Islet precursor cell (in vitro differentiated cells): ENCODE measurements around the gene VN1R2.
A peak's percentile ranks its signal among the peaks of the same experiment; 100 is the strongest.
"Not testable (repeated sequence)": the region's sequence is repeated elsewhere in the genome, so short reads cannot be mapped to it uniquely, and the experiment has no call there.

Source experiments
- DNase-seq: peaks from one replicate; pipeline ENCODE4 v3.0.0-alpha.2; 2018

Gene VN1R2, protein sequence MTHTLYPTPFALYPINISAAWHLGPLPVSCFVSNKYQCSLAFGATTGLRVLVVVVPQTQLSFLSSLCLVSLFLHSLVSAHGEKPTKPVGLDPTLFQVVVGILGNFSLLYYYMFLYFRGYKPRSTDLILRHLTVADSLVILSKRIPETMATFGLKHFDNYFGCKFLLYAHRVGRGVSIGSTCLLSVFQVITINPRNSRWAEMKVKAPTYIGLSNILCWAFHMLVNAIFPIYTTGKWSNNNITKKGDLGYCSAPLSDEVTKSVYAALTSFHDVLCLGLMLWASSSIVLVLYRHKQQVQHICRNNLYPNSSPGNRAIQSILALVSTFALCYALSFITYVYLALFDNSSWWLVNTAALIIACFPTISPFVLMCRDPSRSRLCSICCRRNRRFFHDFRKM

DNA sequence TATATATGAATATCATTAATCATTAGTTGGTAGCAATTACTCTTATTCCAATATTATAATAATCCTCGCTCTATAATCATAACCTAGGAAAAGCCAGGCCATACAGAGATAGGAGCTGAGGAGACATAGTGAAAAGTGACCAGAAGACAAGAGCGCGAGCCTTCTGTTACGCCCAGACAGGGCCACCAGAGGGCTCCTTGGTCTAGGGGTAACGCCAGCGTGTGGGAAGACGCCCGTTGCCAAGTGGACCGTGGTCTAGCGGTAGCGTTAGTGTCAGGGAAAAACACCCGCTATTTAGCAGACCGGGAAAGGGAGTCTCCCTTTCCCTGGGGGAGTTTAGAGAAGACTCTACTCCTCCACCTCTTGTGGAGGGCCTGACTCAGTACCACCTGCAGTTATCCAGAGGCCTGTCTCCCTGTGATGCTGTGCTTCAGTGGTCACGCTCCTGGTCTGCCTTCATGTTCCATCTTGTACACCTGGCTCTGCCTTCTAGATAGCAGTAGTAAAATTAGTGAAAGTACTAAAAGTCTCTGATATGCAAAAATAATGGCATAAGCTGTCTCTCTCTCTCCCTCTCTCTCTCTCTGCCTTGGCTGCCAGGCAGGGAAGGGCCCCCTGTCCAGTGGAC is at the start of gene VN1R2:
VN1R2 (plus strand) TSS at position 578 of the 628 bp plus-strand sequence. CDS start 84 bp downstream, outside the sequence.
- not testable (repeated sequence) for DNase-seq

DNA sequence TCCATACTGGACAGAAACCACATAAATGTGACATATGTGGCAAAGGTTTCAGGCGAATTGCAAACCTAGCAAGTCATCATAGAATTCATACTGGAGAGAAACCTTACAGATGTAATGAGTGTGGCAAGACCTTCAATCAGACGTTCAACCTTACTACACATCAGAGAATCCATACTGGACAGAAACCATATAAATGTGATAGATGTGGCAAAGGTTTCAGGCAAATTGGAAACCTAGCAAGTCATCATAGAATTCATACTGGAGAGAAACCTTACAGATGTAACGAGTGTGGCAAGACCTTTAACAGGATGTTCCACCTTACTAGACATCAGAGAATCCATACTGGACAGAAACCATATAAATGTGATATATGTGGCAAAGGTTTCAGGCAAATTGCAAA is 46.5 kb upstream of the VN1R2 start:
- DNase-seq = not testable (repeated sequence)

DNA sequence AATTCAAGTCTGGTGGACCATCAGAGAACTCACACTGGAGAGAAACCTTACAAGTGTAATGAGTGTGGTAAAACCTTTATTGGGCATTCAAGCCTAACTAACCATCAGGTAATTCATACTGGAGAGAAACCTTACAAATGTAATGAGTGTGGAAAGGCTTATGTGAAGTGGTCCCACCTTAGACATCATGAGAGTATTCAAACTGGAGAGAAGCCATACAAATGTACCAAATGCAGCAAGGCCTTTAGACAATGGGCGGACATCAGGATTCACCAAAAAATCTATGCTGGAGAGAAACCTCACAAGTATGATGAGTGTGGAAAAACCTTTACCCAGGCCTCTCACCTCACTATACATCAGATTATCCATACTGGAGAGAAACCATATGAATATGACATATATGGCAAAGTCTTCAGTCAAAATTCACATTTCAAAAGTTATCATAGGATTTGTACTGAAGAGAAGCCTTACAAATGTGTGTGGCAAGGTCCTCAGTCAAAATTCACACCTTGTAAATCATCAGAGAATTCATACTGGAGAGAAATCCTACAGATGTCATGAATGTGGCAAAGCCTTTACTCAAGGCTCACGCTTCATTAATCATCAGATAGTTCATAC is 45.3 kb upstream of the VN1R2 start:
- no peak for DNase-seq

DNA sequence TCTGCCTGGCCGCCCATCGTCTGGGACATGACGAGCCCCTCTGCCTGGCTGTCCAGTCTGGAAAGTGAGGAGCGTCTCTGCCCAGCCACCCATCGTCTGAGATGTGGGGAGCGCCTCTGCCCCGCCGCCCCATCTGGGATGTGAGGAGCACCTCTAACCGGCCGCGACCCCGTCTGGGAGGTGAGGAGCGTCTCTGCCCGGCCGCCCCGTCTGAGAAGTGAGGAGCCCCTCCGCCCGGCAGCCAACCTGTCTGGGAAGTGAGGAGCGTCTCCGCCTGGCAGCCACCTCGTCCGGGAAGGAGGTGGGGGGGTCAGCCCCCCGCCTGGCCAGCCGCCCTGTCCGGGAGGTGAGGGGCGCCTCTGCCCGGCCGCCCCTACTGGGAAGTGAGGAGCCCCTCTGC is 35.4 kb upstream of the VN1R2 start:
- DNase-seq = not testable (repeated sequence)

DNA sequence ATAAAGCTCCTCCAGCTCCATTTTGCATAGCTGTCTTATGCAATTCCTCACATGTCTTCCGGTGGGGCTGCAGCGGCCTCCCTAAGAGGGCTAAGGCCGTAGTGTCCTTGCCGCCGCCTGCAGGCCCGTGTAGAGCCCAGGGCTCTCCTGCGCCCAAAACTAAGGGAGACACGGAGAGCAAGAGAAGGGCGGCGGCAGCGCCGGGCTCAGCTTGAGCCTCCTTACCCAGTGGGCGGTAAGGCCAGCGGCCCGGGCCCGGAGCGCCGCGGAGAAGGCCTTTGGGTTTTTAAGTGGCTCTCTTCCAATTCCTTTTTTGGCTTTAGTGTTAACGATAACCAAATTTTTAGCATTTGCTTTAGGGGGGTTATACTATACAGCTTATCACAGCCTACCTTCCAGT is 33.5 kb upstream of the VN1R2 start:
- DNase-seq = no peak

DNA sequence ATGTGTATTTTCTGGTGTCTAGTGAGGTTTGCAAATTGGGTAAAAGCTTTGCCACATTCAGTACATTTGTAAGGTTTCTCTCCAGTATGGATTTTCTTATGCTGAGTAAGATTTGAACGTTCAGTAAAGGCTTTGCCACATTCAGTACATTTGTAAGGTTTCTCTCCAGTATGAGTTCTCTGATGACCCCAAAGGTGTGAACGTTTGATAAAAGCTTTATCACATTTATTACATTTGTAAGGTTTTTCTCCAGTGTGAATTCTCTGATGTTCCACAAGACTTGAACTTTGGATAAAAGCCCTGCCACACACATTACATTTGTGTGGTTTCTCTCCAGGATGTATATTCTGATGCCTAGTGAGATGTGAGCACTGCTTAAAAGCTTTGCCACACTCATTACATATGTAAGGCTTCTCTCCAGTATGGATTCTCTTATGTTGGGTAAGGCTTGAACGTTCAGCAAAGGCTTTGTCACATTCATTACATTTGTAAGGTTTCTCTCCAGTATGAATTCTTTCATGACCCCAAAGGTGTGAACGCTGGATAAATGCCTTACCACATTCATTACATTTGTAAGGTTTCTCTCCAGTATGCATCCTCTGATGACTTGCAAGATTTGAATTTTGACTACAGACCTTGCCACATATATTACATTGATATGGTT is 20.8 kb upstream of the VN1R2 start:
- no peak for DNase-seq

DNA sequence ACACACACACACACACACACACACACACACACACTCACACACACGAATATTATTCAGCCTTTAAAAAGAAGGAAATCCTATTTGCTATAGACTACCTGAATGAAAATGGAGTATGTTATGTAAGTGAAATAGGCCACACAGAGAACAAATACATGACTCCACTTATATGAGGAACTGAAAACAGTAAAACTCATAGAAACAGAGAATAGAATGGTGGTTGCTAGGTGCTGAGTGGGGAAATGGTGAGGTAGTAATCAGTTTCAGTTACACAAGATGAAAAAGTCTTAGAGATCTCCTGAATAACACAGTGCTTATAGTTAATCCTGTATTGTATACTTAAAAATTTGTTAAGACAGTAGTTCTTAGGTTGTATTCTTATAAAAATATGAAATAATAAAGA is 11.6 kb upstream of the VN1R2 start:
- no peak for DNase-seq

DNA sequence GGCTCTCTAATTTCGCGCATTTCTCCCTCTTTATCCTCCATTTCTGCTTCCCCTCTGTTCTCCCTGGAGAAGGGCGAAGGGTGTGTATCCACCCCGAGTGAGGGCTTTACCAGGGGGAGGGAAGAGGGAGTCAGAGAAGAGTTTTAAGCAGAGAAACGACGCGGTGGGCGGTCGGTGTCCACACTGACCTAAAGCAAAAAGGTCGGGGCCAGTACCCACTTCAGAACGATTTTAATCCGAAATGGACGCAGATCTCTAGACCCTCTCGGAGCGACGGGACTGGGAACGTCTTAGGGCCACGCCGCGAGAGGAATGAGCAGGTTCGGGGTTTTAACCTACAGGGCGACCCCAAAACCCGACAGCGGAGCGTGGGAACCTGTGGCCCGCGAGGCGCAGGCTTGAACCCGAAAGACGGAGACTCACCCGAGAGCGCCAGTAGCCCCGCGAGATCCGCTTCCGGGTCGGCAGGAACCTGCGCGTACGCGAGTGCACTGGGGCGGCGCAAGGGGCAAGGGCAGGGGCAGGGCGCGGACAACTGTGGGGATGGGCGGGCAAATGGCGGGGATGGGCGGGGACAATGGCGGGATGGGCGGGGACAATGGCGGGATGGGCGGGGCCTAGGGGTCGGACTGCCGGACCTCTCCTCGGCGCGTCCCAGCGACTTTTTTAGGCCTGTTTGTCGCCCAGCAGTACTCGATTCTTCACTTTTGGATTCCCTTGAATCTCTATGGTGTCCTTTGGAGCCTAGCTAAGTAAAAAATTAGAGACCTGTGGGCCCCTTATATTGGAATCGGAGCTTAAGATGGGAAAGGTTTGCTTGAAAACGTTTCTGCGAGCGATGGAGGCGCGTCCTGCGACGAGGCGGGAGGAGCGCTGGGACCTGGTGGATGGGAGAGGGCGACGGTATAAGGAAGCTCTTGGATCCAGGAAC is 3.4 kb upstream of the VN1R2 start, which contains the start of gene ZNF677:
ZNF677 (minus strand) TSS at position 463 of the 931 bp plus-strand sequence. CDS start 3,323 bp downstream, outside the sequence.
- peak; percentile 95 for DNase-seq

DNA sequence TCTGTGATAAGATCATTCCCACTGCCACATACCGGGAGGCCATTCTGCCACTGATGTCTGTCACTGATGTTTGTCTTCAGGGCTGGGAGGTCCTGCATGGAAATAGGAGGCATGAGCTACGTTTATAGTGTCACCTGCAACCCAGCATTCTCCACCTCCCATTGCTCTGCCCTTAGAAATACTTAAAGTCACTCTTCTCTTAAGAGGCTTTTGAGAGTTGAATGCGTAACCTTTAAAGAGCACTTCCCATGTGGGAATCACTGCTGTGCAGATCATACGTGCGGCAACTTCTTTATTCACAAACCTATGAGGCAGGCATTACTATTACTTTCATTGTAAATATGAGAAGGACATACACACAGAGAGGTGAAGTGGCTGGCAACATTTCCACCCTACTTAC is 9.5 kb downstream of the VN1R2 start, which contains the start of gene VN1R4:
VN1R4 (minus strand) TSS at position 101 of the 400 bp plus-strand sequence; CDS start at position 43, 58 bp downstream.
- DNase-seq = not testable (repeated sequence)

DNA sequence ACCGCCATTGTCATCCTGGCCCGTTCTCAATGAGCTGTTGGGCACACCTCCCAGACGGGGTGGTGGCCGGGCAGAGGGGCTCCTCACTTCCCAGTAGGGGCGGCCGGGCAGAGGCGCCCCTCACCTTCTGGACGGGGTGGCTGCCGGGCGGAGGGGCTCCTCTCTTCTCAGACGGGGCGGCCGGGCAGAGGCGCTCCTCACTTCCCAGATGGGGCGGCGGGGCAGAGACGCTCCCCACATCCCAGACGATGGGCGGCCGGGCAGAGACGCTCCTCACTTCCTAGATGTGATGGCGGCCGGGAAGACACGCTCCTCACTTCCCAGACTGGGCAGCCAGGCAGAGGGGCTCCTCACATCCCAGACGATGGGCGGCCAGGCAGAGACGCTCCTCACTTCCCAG is 11.8 kb downstream of the VN1R2 start:
- DNase-seq = not testable (repeated sequence)

DNA sequence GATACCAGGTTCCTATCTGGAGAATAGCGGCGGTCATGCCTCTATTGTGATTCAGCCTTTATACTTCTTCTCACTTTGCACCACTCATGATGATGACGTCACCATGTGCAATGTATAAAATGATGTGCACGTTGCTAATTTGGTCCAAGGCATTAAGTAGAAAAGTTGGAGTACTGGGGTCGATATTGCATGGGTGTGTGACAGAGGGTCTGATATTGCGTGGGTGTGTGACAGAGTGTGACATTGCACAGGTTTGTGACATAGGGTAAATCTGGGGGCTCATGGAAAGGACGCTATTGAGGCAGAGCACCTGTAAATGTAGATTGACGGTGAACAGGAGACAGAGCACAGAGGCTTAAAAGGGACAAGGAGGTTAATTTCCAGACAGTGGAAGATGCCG is 14.0 kb downstream of the VN1R2 start:
- no peak for DNase-seq

DNA sequence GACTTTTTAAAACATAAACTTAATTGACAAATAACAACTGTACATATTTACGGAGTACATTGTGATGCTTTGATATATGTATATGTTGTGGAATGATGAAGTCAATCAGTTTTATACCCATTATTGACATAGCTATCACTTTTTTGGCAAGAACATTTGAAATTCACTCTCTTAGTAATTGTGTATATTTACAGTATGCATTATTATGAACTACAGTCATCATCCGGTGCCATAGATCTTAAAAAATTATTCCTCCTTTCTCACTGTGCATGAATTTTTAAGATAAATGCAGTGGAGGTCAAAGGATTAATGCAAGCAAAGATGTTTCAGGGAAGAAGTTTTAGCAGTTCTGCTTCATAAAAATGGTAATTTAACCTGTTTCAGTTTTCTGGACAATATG is 17.4 kb downstream of the VN1R2 start:
- DNase-seq = no peak

DNA sequence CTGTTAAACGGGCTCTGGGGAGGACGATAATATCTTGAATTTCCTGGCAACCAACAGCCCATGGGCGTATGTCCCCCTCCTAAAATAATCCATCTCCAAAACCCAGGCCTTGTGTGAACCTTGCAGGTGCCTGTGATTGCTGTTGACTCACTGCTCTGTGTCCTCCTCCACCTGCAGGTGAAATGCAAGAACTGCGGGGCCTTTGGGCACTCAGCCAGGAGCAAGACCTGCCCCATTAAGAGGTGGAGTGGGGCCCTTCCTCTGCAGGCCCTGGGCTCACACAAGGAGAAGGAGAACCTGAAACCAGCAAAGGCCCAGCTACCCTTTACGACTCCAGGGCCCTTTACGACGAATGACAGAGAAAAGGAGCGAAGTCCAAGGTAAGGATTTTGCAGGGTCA is 23.9 kb downstream of the VN1R2 start:
- not testable (repeated sequence) for DNase-seq

DNA sequence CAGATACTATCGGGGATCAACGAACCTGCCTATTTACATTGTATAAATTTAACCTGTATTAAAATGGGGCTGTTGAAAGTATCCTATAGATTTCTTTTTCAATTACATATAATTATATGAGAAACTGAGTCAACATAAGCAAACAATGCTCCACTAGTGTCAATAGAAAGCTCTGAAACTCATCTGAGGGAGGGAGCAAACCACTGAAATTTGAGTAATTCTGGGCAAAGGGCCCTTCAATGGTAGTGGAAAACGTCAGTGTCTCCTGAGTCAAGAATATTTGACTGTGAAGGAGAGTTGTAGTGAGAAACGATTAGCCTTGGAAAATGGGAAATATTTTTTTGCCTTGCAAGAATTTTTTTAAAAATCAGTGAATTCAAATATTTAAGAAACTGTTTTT is 27.0 kb downstream of the VN1R2 start:
- no peak for DNase-seq

DNA sequence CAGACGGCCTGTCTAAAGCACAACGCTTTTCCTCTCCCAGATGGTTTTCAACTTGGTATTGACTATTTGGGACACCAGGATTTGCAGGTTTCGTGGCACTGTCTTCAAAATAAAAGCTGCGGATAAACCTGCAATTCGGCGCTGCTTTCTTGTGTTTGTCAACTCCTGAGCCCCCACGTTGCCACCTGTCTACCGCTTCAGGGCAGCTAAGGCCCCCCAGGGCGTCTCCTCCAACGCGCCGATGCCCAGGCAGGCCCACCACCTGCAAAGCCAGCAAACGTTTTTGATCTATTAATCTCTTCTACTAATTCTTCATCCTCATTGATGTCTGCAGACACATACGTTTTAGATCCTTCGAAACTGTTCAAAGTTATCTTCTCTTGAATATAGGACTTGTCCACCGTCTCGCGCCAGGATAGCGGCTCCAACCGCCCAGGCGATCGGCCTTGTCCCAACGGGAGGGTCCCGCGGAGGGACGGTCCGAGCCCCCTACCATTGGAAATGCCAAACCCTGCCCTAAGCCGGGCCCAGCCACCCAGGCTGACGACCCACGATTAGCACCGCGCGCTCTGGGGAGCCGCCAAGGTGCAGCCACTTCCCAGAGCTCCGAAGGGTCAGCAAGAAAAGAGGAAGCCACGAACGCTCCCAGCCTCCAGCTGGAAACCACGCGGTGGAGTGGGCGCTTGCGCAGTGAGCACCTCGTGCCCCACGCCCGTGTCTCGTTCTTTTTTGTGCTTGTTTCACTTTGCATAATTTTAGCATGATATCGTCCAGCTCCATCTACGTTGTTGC is 32.9 kb downstream of the VN1R2 start:
- DNase-seq = no peak

DNA sequence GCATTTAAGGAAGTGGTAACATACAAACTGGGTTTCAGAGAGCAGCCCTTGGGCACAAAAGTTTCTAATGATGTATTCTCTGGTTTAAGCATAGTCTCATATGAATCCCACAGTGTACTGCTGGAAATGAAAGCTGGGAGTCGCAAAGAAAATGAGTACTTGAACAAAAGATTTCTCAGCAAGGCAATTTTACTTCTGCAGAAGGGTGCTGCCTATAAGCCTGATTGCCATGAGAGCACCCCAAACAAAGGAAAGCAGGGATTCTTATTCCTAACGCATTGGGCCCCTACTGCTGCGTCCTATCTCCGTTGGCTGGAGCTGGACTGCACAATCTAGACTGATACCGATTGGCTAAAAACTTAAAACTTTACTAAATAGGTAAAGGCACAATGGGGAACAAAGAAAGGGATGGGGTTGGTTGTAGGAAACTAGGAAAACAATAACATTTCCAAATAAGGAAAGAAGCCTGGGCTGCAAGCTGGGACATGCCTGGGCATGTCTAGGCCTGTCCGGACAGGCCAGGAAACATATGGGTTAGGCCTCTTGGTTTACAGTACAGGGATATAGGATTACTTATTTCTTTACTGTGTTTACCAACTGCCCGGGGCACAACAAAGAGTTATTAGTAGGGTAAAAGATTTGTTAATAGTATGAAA is 36.8 kb downstream of the VN1R2 start:
- peak; percentile 69 for DNase-seq

DNA sequence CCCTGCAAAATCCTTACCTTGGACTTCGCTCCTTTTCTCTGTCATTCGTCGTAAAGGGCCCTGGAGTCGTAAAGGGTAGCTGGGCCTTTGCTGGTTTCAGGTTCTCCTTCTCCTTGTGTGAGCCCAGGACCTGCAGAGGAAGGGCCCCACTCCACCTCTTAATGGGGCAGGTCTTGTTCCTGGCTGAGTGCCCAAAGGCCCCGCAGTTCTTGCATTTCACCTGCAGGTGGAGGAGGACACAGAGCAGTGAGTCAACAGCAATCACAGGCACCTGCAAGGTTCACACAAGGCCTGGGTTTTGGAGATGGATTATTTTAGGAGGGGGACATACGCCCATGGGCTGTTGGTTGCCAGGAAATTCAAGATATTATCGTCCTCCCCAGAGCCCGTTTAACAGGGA is 43.2 kb downstream of the VN1R2 start:
- DNase-seq = not testable (repeated sequence)

DNA sequence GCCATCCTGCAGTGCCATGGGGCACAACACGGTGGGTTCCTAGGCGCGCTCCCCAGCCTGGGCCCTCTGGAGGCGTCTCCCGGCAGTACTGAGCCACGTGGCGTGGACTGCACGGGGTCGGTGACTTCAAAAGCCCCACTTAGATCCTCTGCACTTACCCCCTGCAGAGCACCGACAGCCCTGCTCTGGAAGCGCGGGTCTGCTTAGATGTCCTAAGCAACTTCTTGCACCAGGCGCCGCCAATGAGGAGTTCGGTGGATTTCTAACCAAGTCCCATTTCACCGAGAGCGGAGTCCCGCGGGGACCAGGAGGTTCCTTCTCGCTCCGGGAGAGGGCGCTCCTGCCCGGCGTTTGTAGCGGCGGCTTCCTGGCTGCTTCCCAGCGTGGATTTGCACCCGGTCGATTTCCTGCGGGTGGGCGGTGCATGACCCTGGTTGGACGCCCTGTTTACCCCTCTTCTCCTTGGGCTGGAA is 50.3 kb downstream of the VN1R2 start:
- peak; percentile 61 for DNase-seq
